Measurements from ENCODE around the gene IDNK.

IDNK gene

GRCh38 chr9:83688921-83689320, 66.0 kb downstream of the IDNK start:
- Histone ChIP-seq H3K36me3 (peaks cover 13 to 32% (median 26%) of the 10 kb centered on the region in 11 experiments; a peak in 21 of 22 replicates), H3K27me3 (no peaks in the 10 kb centered on the region), H3K4me2 (no peak overlapping the region), H3K9ac (no peak overlapping the region), H3K4me3 (no peak overlapping the region), H4K20me1 (peaks cover 99 to 100% (median 100%) of the 10 kb centered on the region in 11 experiments), H3K9me3 (replicated peaks in 1 of 11) (no peaks in the 10 kb centered on the region), H3K27ac (no peak overlapping the region), H3K4me1 (peaks cover 0 to 22% (median 0%) of the 10 kb centered on the region in 10 experiments; a peak in 3 of 20 replicates)
- TF ChIP-seq Cebpa-rat (IDR thresholded peaks at IDR 0.05) = no peak

- H3K9ac ChIP-seq = no peak overlapping the region
- no peaks in the 10 kb centered on the region for H3K9me3 ChIP-seq (replicated peaks in 1 of 11)
- H3K27ac ChIP-seq = no peak overlapping the region
- no peak overlapping the region for H3K4me3 ChIP-seq
- H3K4me1 ChIP-seq = peaks cover 0 to 37% (median 0%) of the 10 kb centered on the region in 10 experiments; a peak in 8 of 20 replicates
- peaks cover 0 to 17% (median 11%) of the 10 kb centered on the region in 11 experiments; a peak in 12 of 22 replicates for H3K36me3 ChIP-seq
- no peak for TF ChIP-seq Cebpa-rat (IDR thresholded peaks at IDR 0.05)
- no peak overlapping the region for H3K4me2 ChIP-seq
- H3K27me3 ChIP-seq = no peaks in the 10 kb centered on the region
- H4K20me1 ChIP-seq = peaks cover 99 to 100% (median 100%) of the 10 kb centered on the region in 11 experiments
Observed at GRCh38 chr9:83691492-83691891, 68.5 kb downstream of the IDNK start.
